Calu3 (cell line): ENCODE measurements around the gene FOXD4L3. TPM values are rescaled to one million over a fixed set of nuclear protein-coding genes. Genes with fewer than 3 reads are reported as not detected.
"Not testable (repeated sequence)": the region's sequence is repeated elsewhere in the genome, so short reads cannot be mapped to it uniquely, and the experiment has no call there.

Experiments used
- BruUV-seq: library from RNA; stranded (reverse); fragments of 400-500 nt; replicated peaks from 2 replicates; lab custom pipeline; 2021; lab: Mats Ljungman, UMichigan
- CTCF ChIA-PET: fragments of 300-600 bp; sonication (Branson Sonifier 250); formaldehyde crosslinking; loops from one replicate; lab custom pipeline; 2022; ENCODE audit warnings: antibody characterized with exemption; lab: Charles Lee
- DNase-seq: peaks from one replicate; pipeline ENCODE4 v3.0.0; 2022
- H3K27ac Mint-ChIP-seq: one replicate; pipeline ENCODE4 v1.8.0; 2022; ENCODE audit warnings: mixed read lengths; ENCODE audit not compliant: unreplicated experiment
- H3K27me3 Mint-ChIP-seq: one replicate; pipeline ENCODE4 v1.8.0; 2022; ENCODE audit warnings: mixed read lengths; ENCODE audit not compliant: unreplicated experiment
- H3K36me3 Mint-ChIP-seq: one replicate; pipeline ENCODE4 v1.8.0; 2022; ENCODE audit warnings: mild to moderate bottlenecking, moderate library complexity, mixed read lengths; ENCODE audit not compliant: insufficient read depth, unreplicated experiment
- H3K4me1 Mint-ChIP-seq: one replicate; pipeline ENCODE4 v1.8.0; 2022; ENCODE audit warnings: mild to moderate bottlenecking, low read depth, mixed read lengths; ENCODE audit not compliant: unreplicated experiment
- H3K4me3 Mint-ChIP-seq: one replicate; pipeline ENCODE4 v1.8.0; 2022; ENCODE audit warnings: mild to moderate bottlenecking, low read depth, moderate library complexity, mixed read lengths; ENCODE audit not compliant: unreplicated experiment
- H3K9me3 Mint-ChIP-seq: one replicate; pipeline ENCODE4 v1.8.0; 2022; ENCODE audit warnings: low read depth, mixed read lengths; ENCODE audit not compliant: unreplicated experiment
- intact Hi-C: fragments of 100-400 bp; cut with micrococcal nuclease; formaldehyde crosslinking; loops from one replicate; pipeline ENCODE4 v1.10.0; 2022; ENCODE audit not compliant: unreplicated experiment
- total RNA-seq: library from RNA; stranded (reverse); gene quantifications from 2 replicates; pipeline ENCODE4 v1.2.3, GENCODE V29; 2022

FOXD4L3 gene
- total RNA-seq, 1 experiment from 2014 or later = 1.2 TPM

DNA sequence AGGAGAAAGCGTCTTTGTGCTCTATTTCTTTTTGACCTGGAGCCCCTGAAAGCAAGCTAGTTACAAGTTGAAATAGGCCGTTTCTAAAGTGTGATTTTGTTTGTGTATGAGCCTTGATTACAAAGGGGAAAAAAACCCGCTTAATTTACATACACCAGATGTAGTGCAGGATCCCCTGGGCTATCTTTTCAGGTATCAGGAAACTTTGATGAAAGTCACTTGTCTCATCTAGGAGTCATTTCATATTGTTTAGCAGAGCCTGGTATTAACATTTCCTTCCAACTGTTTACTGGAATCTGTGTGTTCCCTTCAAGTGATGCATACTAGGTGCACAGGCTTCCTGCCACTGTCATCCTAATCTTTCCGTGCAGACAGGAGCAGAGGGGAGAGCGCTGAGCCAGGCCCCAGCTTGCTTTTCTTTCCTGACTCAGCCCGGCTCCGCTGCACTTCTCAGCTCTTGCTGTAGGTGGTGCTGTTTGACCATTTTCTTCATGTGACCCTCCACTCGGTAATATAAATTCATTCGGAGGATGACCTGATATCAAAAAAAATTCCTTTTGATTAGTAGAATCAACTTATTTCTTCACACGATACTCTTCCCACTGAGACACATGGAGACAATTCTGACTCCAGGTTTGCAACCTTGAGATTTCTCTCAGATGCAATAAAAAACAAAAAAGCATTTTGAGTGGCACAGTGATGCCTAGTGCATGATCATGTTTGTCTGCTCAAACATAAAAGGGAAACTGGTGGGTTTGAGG, 39.8 kb downstream of the FOXD4L3 start:
- H3K9me3 Mint-ChIP-seq, H3K27me3 Mint-ChIP-seq, BruUV-seq, H3K4me1 Mint-ChIP-seq, H3K27ac Mint-ChIP-seq, H3K36me3 Mint-ChIP-seq, DNase-seq, CTCF ChIA-PET, H3K4me3 Mint-ChIP-seq: not testable (repeated sequence)
- intact Hi-C loops = loop anchor here (10.0 kb wide), 1 partner anchor 222 kb away; no protein-coding TSS in a partner anchor

DNA sequence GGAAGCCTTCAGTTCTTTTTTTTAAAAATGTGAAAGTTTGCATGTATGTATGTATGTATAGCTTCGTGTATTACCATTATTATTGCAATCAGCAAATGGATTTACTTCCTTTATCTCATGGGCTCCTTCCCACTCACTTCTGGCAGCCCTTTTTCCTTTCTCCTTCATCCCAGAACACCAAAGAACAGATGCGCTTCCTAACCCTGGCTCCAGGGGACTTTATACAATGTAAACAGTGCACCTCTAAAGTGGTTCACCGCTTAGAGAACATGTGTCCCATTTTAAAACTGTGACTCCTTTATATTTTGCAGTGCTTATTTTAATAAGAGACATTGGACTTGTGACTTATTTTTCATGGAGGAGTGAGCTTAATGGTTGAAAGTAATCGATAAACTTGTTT, 40.6 kb downstream of the FOXD4L3 start:
- intact Hi-C loops = loop anchor here (10.0 kb wide), 1 partner anchor 222 kb away; no protein-coding TSS in a partner anchor
- not testable (repeated sequence) for BruUV-seq, H3K27ac Mint-ChIP-seq

DNA sequence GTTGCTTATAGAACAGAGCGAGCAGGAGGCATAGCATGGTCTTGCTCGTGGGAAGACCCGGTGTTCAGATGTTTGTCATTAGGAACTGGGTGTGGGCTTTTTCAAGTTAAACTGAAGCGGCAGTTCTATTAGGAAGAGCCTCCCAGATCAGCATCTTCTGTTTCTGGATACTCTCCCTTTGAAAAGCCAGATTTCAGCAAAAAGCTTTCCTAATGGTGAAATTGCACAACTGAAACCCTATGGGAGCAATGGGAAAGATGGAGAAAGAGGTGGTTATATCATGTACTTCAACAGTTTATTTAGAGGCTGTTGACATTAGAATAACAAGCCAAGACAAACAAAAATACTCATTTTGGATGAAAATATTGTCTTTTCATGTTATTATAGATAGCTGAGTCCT, 41.3 kb downstream of the FOXD4L3 start:
- H3K27ac Mint-ChIP-seq, H3K9me3 Mint-ChIP-seq, H3K4me1 Mint-ChIP-seq, DNase-seq, H3K4me3 Mint-ChIP-seq, CTCF ChIA-PET, BruUV-seq, H3K36me3 Mint-ChIP-seq, H3K27me3 Mint-ChIP-seq: not testable (repeated sequence)
- intact Hi-C loops = loop anchor here (10.0 kb wide), 1 partner anchor 221 kb away; no protein-coding TSS in a partner anchor

More for the DNA sequence above, 40.6 kb downstream of the FOXD4L3 start:
- H3K27me3 Mint-ChIP-seq, CTCF ChIA-PET, H3K36me3 Mint-ChIP-seq, DNase-seq, H3K4me3 Mint-ChIP-seq, H3K4me1 Mint-ChIP-seq, H3K9me3 Mint-ChIP-seq: not testable (repeated sequence)

DNA sequence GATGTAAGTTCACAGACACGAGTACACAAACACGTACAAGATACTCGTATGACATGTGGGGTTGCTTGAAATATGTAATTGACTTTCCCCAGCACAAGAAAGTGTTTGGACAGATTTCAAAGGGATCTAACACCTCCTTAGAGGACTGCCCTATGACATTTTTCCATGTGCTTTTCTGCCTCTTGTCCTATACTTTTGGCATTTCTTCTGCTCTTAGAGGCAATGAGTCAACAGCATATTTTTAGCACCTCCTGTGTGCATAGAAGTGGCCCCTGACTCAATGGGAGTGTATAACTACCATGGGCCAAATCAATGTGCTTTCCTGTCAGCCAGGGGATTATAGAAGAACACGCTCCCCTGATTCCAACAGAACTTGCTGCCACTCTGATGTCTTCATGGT, 49.0 kb downstream of the FOXD4L3 start:
- H3K36me3 Mint-ChIP-seq, H3K9me3 Mint-ChIP-seq, H3K4me1 Mint-ChIP-seq, CTCF ChIA-PET, H3K27ac Mint-ChIP-seq, intact Hi-C loops, DNase-seq, H3K4me3 Mint-ChIP-seq, BruUV-seq: not testable (repeated sequence)
- H3K27me3 Mint-ChIP-seq = peaks cover 21% of the 10 kb centered on the region

Other genes with a start within 250 kb of the FOXD4L3 start
- 34.7 and 46.2 TPM in 2 replicates for gene ZNG1C, start 60.9 kb upstream of the FOXD4L3 start, total RNA-seq
- gene PGM5, start 53.7 kb downstream of the FOXD4L3 start, total RNA-seq = 0.87 TPM in 1 of 2 replicates, not detected in the other
- not detected in 2 replicates for gene TMEM252, start 238.0 kb downstream of the FOXD4L3 start, total RNA-seq